Spleen (tissue), 7 donors: ENCODE results near the gene GCSAM.
"Not testable (repeated sequence)": the region's sequence is repeated elsewhere in the genome, so short reads cannot be mapped to it uniquely, and the experiment has no call there.

ENCODE experiments used
- CTCF ChIP-seq, 11 experiments: fragments of 200-600 bp in 7 of 11; fragments of 450-650 bp in 4 of 11; sonication (generic) in 4 of 11; IDR thresholded peaks in 8 of 11; conservative IDR thresholded peaks in 3 of 11; 1 replicate in 7 of 11; 2 replicates in 4 of 11; pipeline versions ENCODE4 v1.4.0 to v1.8.0; 2016 to 2021; ENCODE audit warnings: antibody characterized with exemption in 11 of 11, inconsistent platforms in 4 of 11, mild to moderate bottlenecking in 1 of 11
- POLR2AphosphoS5 ChIP-seq, 3 donors: sonication (generic); formaldehyde crosslinking; IDR thresholded peaks; one replicate each; pipeline ENCODE4 v1.5.1; 2017; ENCODE audit warnings: antibody characterized with exemption in 3 of 3
- donor health status: DM: no; HTN: no; CAD: no; lungs with moderate emphysema.
- donor health status: DM: no; HTN: no; CAD: no.
- donor health status: DM: no; HTN: no; CAD: no.

DNA sequence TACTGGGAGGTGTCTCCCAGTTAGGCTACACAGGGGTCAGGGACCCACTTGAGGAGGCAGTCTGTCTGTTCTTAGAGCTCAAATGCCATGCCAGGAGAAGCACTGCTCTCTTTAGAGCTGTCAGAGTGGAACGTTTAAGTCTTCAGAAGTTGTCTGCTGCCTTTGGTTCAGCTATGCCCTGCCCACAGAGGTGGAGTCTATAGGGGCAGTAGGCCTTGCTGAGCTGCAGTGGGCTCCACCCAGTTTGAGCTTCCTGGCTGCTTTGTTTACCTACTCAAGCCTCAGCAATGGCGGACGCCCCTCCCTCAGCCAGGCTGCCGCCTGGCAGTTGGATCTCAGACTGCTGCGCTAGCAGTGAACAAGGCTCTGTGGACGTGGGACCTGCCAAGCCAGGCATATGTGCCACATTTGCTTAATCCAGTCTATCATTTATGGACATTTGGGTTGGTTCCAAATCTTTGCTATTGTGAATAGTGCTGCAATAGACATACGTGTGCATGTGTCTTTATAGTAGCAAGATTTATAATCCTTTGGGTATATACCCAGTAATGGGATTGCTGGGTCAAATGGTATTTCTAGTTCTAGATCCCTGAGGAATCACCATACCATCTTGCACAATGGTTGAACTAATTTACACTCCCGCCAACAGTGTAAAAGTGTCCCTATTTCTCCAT, 60.5 kb downstream of the GCSAM start:
- TF ChIP-seq POLR2AphosphoS5 (IDR thresholded peaks at IDR 0.05); CTCF (IDR thresholded peaks at IDR 0.05 in 8 of 11, conservative IDR thresholded peaks at IDR 0.05 in 3 of 11): not testable (repeated sequence)
